GM12878 (cell line): ENCODE data around the gene ADAMTSL5. TPM values are rescaled to one million over a fixed set of nuclear protein-coding genes. Genes with fewer than 3 reads are reported as not detected.

Experiments used
- ATAC-seq: fragments of 200-7000 bp; cut with Tn5 transposase; 3 replicates; pipeline ENCODE4 v1.9.1; 2020; ENCODE audit warnings: mild to moderate bottlenecking, moderate library complexity
- BruUV-seq: library from RNA; stranded (reverse); fragments of 400-500 nt; replicated peaks from 2 replicates; lab custom pipeline; 2021; lab: Mats Ljungman, UMichigan
- CTCF ChIA-PET: fragments of 300-600 bp; sonication (Branson Sonifier 250); formaldehyde crosslinking; extraction: SDS; loops from one replicate; lab custom pipeline; 2021; ENCODE audit warnings: inconsistent platforms; lab: Yijun Ruan, JAX
- POLR2A ChIA-PET: fragments of 350-600 bp; formaldehyde crosslinking; extraction: SDS; loops from one replicate; lab custom pipeline; 2021; ENCODE audit warnings: inconsistent platforms; lab: Charles Lee
- RAD21 ChIA-PET: fragments of 300-600 bp; sonication (Branson Sonifier 250); formaldehyde crosslinking; loops from one replicate; lab custom pipeline; 2023; ENCODE audit warnings: antibody characterized with exemption; ENCODE audit not compliant: unreplicated experiment; lab: Charles Lee
- SMC1A ChIA-PET: fragments of 300-600 bp; sonication (Branson Sonifier 250); formaldehyde crosslinking; loops from one replicate; lab custom pipeline; 2023; ENCODE audit not compliant: unreplicated experiment, uncharacterized antibody; lab: Charles Lee
- DNase-seq: peaks from one replicate; pipeline ENCODE4 v3.0.0-alpha.2; 2011; ENCODE audit warnings: low read depth, low spot score
- FAIRE-seq: peaks from 3 replicates; lab custom pipeline; 2011; peaks lifted over from hg19 to GRCh38; lab: Jason Lieb, UNC
- H2AFZ ChIP-seq: 2 replicates; pipeline ENCODE4 v1.6.0; 2011; ENCODE audit warnings: low read depth, low read length, control low read depth; ENCODE audit not compliant: control insufficient read depth
- H3K27ac ChIP-seq: 2 replicates; pipeline ENCODE4 v1.5.1; 2011; ENCODE audit warnings: control low read depth; ENCODE audit not compliant: control insufficient read depth, insufficient read depth
- H3K27me3 ChIP-seq, 2 experiments: replicated peaks in 1 of 2; 2 replicates each; pipeline versions ENCODE4 v1.6.0 to v1.6.1; 2011; ENCODE audit warnings: low read length in 1 of 2; ENCODE audit not compliant: control insufficient read depth in 2 of 2, insufficient read depth in 2 of 2
- H3K36me3 ChIP-seq, 2 experiments: 2 replicates each; pipeline ENCODE4 v1.5.1; 2011; ENCODE audit warnings: low read length in 1 of 2; ENCODE audit not compliant: control insufficient read depth in 2 of 2, insufficient read depth in 2 of 2
- H3K4me1 ChIP-seq: 2 replicates; pipeline ENCODE4 v1.6.1; 2011; ENCODE audit warnings: mild to moderate bottlenecking, low read length, moderate library complexity, mixed read lengths; ENCODE audit not compliant: control insufficient read depth, insufficient read depth
- H3K4me2 ChIP-seq: 2 replicates; pipeline ENCODE4 v1.6.0; 2011; ENCODE audit warnings: control low read depth; ENCODE audit not compliant: control insufficient read depth, insufficient read depth
- H3K4me3 ChIP-seq: fragments of 200-600 bp; sonication (generic); 2 replicates; pipeline ENCODE4 v1.5.1; 2016
- H3K79me2 ChIP-seq: 2 replicates; pipeline ENCODE4 v1.6.0; 2011; ENCODE audit warnings: low read length; ENCODE audit not compliant: control insufficient read depth, insufficient read depth
- H3K9ac ChIP-seq: 2 replicates; pipeline ENCODE4 v1.8.0; 2011; ENCODE audit warnings: low read length, control low read depth, mixed read lengths; ENCODE audit not compliant: control insufficient read depth, insufficient read depth
- H3K9me3 ChIP-seq: replicated peaks from 3 replicates; pipeline ENCODE4 v1.5.1; 2011; ENCODE audit warnings: mild to moderate bottlenecking, low read length; ENCODE audit not compliant: control insufficient read depth, insufficient read depth
- H4K20me1 ChIP-seq: 2 replicates; pipeline ENCODE4 v1.6.0; 2011; ENCODE audit not compliant: control insufficient read depth, insufficient read depth
- FOXK2 ChIP-seq: fragments of 450-650 bp; IDR thresholded peaks from 2 replicates; pipeline ENCODE4 v1.6.1; 2017; ENCODE audit warnings: mild to moderate bottlenecking, moderate library complexity
- IRF3 ChIP-seq: fragments of 450-650 bp; IDR thresholded peaks from 2 replicates; pipeline ENCODE4 v1.6.1; 2014; ENCODE audit warnings: mild to moderate bottlenecking
- MXI1 ChIP-seq: fragments of 150-350 bp; IDR thresholded peaks from 2 replicates; pipeline ENCODE4 v1.6.1; 2011; ENCODE audit warnings: low read depth, mild to moderate bottlenecking, inconsistent platforms, low read length, improper control_type of control experiment
- PKNOX1 ChIP-seq: fragments of 450-650 bp; IDR thresholded peaks from 2 replicates; pipeline ENCODE4 v1.6.1; 2016; ENCODE audit warnings: mild to moderate bottlenecking
- ZNF24 ChIP-seq: fragments of 450-650 bp; IDR thresholded peaks from 2 replicates; pipeline ENCODE4 v1.6.1; 2017; ENCODE audit warnings: antibody characterized with exemption, mild to moderate bottlenecking
- ZNF622 ChIP-seq: fragments of 450-650 bp; IDR thresholded peaks from 2 replicates; pipeline ENCODE4 v1.6.1; 2017; ENCODE audit warnings: mild to moderate bottlenecking, inconsistent platforms
- WGBS: methylation state at CpG from one replicate; pipeline ENCODE4 v1.1.6; 2016; ENCODE audit warnings: low lambda C conversion rate; ENCODE audit not compliant: insufficient replicate concordance, insufficient coverage; ENCODE audit errors: missing lambda C conversion rate; 5-methylcytosine and 5-hydroxymethylcytosine counted together
- in situ Hi-C: fragments of 300-500 bp; cut with MboI; formaldehyde crosslinking; loops from 9 replicates; pipeline ENCODE4 v1.14.3; 2018; ENCODE audit warnings: mixed read lengths
- intact Hi-C: fragments of 100-400 bp; cut with micrococcal nuclease; formaldehyde crosslinking; loops from one replicate; pipeline ENCODE4 v1.14.2; 2022; ENCODE audit not compliant: unreplicated experiment
- polyA plus RNA-seq, 11 experiments: library from polyadenylated mRNA; depleted of rRNA in 4 of 11; unstranded in 6 of 11; stranded (reverse) in 5 of 11; fragments of >200 nt; fragmentation: Nextera tagmentation in 4 of 11; fragmentation: Illumina TruSeq in 1 of 11; extraction: Ambion mirVana in 4 of 11; extraction: Trizol in 1 of 11; gene quantifications; 1 replicate in 1 of 11; 2 replicates in 10 of 11; pipeline versions ENCODE4 v1.2.1 to v1.2.3, GENCODE V29; 2011 to 2016; ENCODE audit warnings: inconsistent platforms in 2 of 11, missing spikeins in 2 of 11, low read depth in 1 of 11
- total RNA-seq, 4 experiments: library from RNA; depleted of rRNA in 3 of 4; stranded (reverse); fragments of >200 nt in 3 of 4; fragmentation: Illumina TruSeq in 1 of 4; extraction: Trizol in 1 of 4; gene quantifications; 2 replicates each; pipeline versions ENCODE4 v1.2.1 to v1.2.3, GENCODE V29; 2013 to 2021

The ADAMTSL5 gene
- total and polyA plus RNA-seq, 10 of the 15 experiments (the other 5 are each of a cell fraction or from before 2014, with no cell fraction given) = 0.04 to 0.83 (median 0.32) TPM; not detected in 4

GRCh38 chr19:1481893-1482360 is 30.9 kb downstream of the ADAMTSL5 start:
- Histone ChIP-seq H3K4me1 (no peaks in the 10 kb centered on the region), H3K9me3 (no peaks in the 10 kb centered on the region), H3K4me3 (no peak overlapping the region), H3K79me2 (peaks cover 8% of the 10 kb centered on the region), H3K36me3 (no peaks in the 10 kb centered on the region), H2AFZ (no peak overlapping the region), H3K4me2 (no peak overlapping the region), H3K27ac (no peak overlapping the region), H3K27me3 (no peaks in the 10 kb centered on the region), H4K20me1 (no peaks in the 10 kb centered on the region), H3K9ac (no peak overlapping the region)
- ChIA-PET SMC1A (no interaction called here), CTCF (no interaction called here), POLR2A (no interaction called here), RAD21 (no interaction called here)
- no peak for ATAC-seq
- TF ChIP-seq IRF3 = no peak
- TF ChIP-seq FOXK2 = no peak
- no peak for TF ChIP-seq ZNF622
- TF ChIP-seq MXI1 = no peak
- TF ChIP-seq ZNF24 = no peak
- no peak for TF ChIP-seq PKNOX1
- intact Hi-C loops = no loop called here
- DNase-seq = no peak
- no TSS peak for BruUV-seq
- 85% methylated on average over 31 of the region's 36 CpGs for WGBS
- in situ Hi-C loops = no loop called here
- FAIRE-seq = no peak
